GM21423 (cell line): ENCODE data around the gene MAST4.

ENCODE experiments used
- ATAC-seq: cut with Tn5 transposase; IDR thresholded peaks from one replicate; pipeline ENCODE4 v1.9.1; 2021; ENCODE audit warnings: mild to moderate bottlenecking, moderate library complexity; ENCODE audit not compliant: unreplicated experiment

MAST4 gene

GRCh38 chr5:66982056-66982387 is 385.8 kb downstream of the MAST4 start:
- ATAC-seq = no peak

- ATAC-seq = no peak
These were observed 386.3 kb downstream of the MAST4 start for GRCh38 chr5:66982470-66982869.

- ATAC-seq = no peak
These were observed 389.2 kb downstream of the MAST4 start for GRCh38 chr5:66985417-66985816.

- no peak for ATAC-seq
These were observed 389.8 kb downstream of the MAST4 start for GRCh38 chr5:66986009-66986408.

GRCh38 chr5:66986534-66986933 is 390.3 kb downstream of the MAST4 start:
- ATAC-seq = no peak

GRCh38 chr5:66987126-66987525 is 390.9 kb downstream of the MAST4 start:
- ATAC-seq = no peak

GRCh38 chr5:66987540-66987939 is 391.3 kb downstream of the MAST4 start:
- ATAC-seq = no peak

- ATAC-seq = no peak
These were observed 392.0 kb downstream of the MAST4 start for GRCh38 chr5:66987949-66988838.

GRCh38 chr5:66989286-66989685 is 393.1 kb downstream of the MAST4 start:
- ATAC-seq = no peak

GRCh38 chr5:66989781-66990180 is 393.6 kb downstream of the MAST4 start:
- ATAC-seq = no peak

GRCh38 chr5:66991746-66992145 is 395.6 kb downstream of the MAST4 start:
- ATAC-seq = no peak

GRCh38 chr5:66992547-66992946 is 396.4 kb downstream of the MAST4 start:
- ATAC-seq = no peak

- ATAC-seq = no peak
These were observed 397.3 kb downstream of the MAST4 start for GRCh38 chr5:66993448-66993847.

GRCh38 chr5:66993882-66994281 is 397.7 kb downstream of the MAST4 start:
- ATAC-seq = no peak

GRCh38 chr5:66994790-66995189 is 398.6 kb downstream of the MAST4 start:
- no peak for ATAC-seq

GRCh38 chr5:67000794-67001475 is 404.7 kb downstream of the MAST4 start:
- ATAC-seq = no peak

- no peak for ATAC-seq
These were observed 406.9 kb downstream of the MAST4 start for GRCh38 chr5:67002832-67003684.

- ATAC-seq = no peak
These were observed 407.4 kb downstream of the MAST4 start for GRCh38 chr5:67003685-67003934.

- ATAC-seq = no peak
These were observed 407.9 kb downstream of the MAST4 start for GRCh38 chr5:67003935-67004729.

- no peak for ATAC-seq
These were observed 408.6 kb downstream of the MAST4 start for GRCh38 chr5:67004730-67005350.
